Dendritic cell treated with granulocyte-macrophage colony-stimulating factor and Interleukin-4, amounts not matched to agents 40 ng/mL and 50 ng/mL, for 4 days (primary cell): ENCODE measurements around the gene SMU1.

ENCODE experiments used
- H3K27ac Mint-ChIP-seq: one replicate; pipeline ENCODE4 v1.8.0; 2022; ENCODE audit warnings: mild to moderate bottlenecking, mixed read lengths
- H3K27me3 Mint-ChIP-seq: one replicate; pipeline ENCODE4 v1.8.0; 2022; ENCODE audit warnings: mild to moderate bottlenecking, mixed read lengths
- H3K36me3 Mint-ChIP-seq: one replicate; pipeline ENCODE4 v1.8.0; 2022; ENCODE audit warnings: low read depth, mixed read lengths
- H3K4me1 Mint-ChIP-seq: one replicate; pipeline ENCODE4 v1.8.0; 2022; ENCODE audit warnings: low read depth, mixed read lengths
- H3K4me3 Mint-ChIP-seq: one replicate; pipeline ENCODE4 v1.8.0; 2022; ENCODE audit warnings: mild to moderate bottlenecking, moderate library complexity, mixed read lengths
- H3K9me3 Mint-ChIP-seq: one replicate; pipeline ENCODE4 v1.8.0; 2022; ENCODE audit warnings: mixed read lengths
- intact Hi-C: fragments of 100-400 bp; cut with micrococcal nuclease; formaldehyde crosslinking; loops from one replicate; pipeline ENCODE4 v1.15.0; 2022

The SMU1 gene

GRCh38 chr9:33110686-33111085, 34.2 kb upstream of the SMU1 start:
- H3K4me3 Mint-ChIP-seq: no peak overlapping the region
- peaks cover 21% of the 10 kb centered on the region for H3K4me1 Mint-ChIP-seq
- peaks cover 75% of the 10 kb centered on the region for H3K36me3 Mint-ChIP-seq
- no peaks in the 10 kb centered on the region for H3K9me3 Mint-ChIP-seq
- intact Hi-C loops: no loop called here
- H3K27ac Mint-ChIP-seq: no peak overlapping the region
- no peaks in the 10 kb centered on the region for H3K27me3 Mint-ChIP-seq

- Mint-ChIP-seq H3K36me3 (peaks cover 69% of the 10 kb centered on the region), H3K4me3 (no peak overlapping the region), H3K9me3 (no peaks in the 10 kb centered on the region), H3K4me1 (peaks cover 21% of the 10 kb centered on the region), H3K27ac (no peak overlapping the region), H3K27me3 (no peaks in the 10 kb centered on the region)
- intact Hi-C loops: no loop called here
Observed at GRCh38 chr9:33109850-33110595, 33.5 kb upstream of the SMU1 start.

- Mint-ChIP-seq H3K4me3 (no peak overlapping the region), H3K4me1 (peaks cover 21% of the 10 kb centered on the region), H3K27ac (no peak overlapping the region), H3K36me3 (peaks cover 66% of the 10 kb centered on the region), H3K9me3 (no peaks in the 10 kb centered on the region), H3K27me3 (no peaks in the 10 kb centered on the region)
- intact Hi-C loops: no loop called here
Observed at GRCh38 chr9:33109097-33109496, 32.6 kb upstream of the SMU1 start.

DNA sequence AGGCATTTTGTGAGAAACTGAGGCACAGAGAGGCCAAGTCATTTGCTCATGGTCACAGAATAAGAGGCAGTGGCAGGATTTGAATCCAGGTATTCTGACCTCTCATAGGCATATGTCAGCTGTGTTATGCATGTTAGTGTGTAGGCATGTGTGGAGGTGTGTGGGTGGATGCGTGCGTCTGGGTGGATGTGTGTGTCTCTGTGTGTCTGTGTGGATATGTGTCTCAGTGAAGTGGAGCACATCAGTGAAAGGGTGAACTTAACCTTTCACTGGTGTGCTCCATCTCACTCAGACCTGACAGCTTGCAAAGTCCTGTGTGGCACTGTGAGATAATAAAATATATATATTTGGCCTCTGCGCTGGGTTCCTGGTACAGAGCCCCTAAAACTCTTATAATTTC, 32.0 kb upstream of the SMU1 start:
- Mint-ChIP-seq H3K27ac (no peak overlapping the region), H3K9me3 (no peaks in the 10 kb centered on the region), H3K4me1 (peaks cover 21% of the 10 kb centered on the region), H3K27me3 (no peaks in the 10 kb centered on the region), H3K4me3 (no peak overlapping the region), H3K36me3 (peaks cover 60% of the 10 kb centered on the region)
- intact Hi-C loops: no loop called here

DNA sequence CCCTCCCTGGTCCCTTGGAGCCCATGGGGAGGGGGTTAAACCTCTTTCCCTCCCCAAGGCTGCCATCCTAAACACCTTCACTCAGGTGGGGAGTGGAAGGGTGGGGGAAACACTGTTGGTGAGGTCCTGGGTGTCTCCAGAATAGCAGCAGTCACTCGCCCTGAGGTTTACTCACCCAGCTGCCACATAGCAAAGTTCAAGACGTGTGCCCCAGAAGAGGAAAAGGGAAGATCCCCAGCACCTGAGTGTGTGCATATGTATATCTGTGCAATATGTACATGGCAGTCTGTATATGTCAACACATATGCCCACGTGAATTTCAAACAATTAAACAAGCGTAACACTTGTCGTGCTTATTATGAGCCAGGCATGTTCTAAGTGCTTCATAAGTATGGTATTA, 31.3 kb upstream of the SMU1 start:
- Mint-ChIP-seq H3K27ac (no peak overlapping the region), H3K4me3 (no peak overlapping the region), H3K9me3 (no peaks in the 10 kb centered on the region), H3K27me3 (no peaks in the 10 kb centered on the region), H3K4me1 (peaks cover 21% of the 10 kb centered on the region), H3K36me3 (peaks cover 53% of the 10 kb centered on the region)
- intact Hi-C loops: no loop called here

DNA sequence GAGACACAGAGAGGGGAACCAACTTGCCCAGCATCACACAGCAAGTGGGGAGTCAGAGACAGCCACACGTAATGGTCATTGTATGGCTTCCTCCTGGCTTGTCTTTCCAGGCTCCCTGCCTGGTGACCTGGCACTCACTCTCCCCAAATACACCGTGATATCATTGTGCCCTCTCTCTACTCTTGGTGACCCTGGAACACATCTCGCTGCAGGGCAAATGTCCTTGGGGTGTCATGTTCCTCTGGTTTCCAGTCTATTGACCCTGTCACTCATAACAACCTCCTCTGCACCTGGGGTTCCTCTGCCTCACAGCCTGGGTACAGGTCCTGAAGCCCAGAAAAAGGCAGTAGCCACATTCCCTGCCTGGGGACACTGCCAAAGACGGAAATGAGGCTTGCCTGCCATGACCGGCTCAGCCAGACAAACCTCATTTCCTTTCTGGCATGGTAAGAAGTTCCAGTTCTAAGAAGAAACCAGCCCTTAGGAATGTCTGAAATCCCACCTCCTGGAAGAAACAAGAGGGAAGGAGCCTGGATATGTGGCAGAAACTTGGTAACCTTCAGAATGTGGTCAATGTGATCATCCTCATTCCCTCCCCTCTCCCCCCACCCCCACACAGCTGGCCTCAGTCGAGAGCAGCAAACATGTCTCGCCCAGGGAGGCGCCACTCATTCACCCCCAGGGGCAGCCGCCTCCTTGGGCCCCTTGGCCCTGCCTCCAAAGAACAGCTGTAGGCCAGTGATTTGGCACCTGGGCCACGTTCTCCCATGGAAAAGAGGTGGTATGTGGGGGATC, 30.6 kb upstream of the SMU1 start:
- Mint-ChIP-seq H3K4me3 (no peak overlapping the region), H3K4me1 (peaks cover 20% of the 10 kb centered on the region), H3K36me3 (peaks cover 51% of the 10 kb centered on the region), H3K9me3 (no peaks in the 10 kb centered on the region), H3K27ac (peak overlapping the region; percentile 1), H3K27me3 (no peaks in the 10 kb centered on the region)
- intact Hi-C loops: no loop called here

DNA sequence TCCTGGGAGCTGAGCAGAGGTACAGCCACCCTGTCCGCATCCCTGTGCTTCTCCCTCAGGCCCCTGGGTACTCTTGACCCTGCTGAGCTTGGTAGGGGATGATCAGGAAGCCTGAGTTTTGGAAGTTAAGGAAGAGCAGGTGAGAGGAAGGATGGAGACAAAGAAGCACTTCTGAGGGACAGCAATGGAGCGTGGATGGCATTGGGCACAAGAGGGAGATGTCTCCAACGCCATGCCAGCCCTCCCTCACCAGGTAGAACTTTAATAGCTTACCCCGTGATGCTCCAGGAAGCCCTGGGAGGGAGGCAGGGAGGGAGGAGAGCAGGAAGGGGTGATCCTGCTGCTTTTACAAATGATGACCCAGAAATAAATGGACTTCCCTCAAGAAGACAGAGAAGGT, 29.9 kb upstream of the SMU1 start:
- peak overlapping the region; percentile 1 for H3K27ac Mint-ChIP-seq
- H3K9me3 Mint-ChIP-seq: no peaks in the 10 kb centered on the region
- intact Hi-C loops: no loop called here
- H3K4me1 Mint-ChIP-seq: peaks cover 16% of the 10 kb centered on the region
- H3K36me3 Mint-ChIP-seq: peaks cover 47% of the 10 kb centered on the region
- no peak overlapping the region for H3K4me3 Mint-ChIP-seq
- no peaks in the 10 kb centered on the region for H3K27me3 Mint-ChIP-seq

GRCh38 chr9:33105959-33106358, 29.5 kb upstream of the SMU1 start:
- intact Hi-C loops: no loop called here
- Mint-ChIP-seq H3K27me3 (peaks cover 1% of the 10 kb centered on the region), H3K27ac (peak overlapping the region; percentile 1), H3K9me3 (no peaks in the 10 kb centered on the region), H3K36me3 (peaks cover 43% of the 10 kb centered on the region), H3K4me1 (peaks cover 16% of the 10 kb centered on the region), H3K4me3 (no peak overlapping the region)

GRCh38 chr9:33105504-33105903, 29.0 kb upstream of the SMU1 start:
- Mint-ChIP-seq H3K4me3 (no peak overlapping the region), H3K4me1 (peaks cover 16% of the 10 kb centered on the region), H3K27ac (no peak overlapping the region), H3K27me3 (peaks cover 1% of the 10 kb centered on the region), H3K36me3 (peaks cover 39% of the 10 kb centered on the region), H3K9me3 (no peaks in the 10 kb centered on the region)
- intact Hi-C loops: no loop called here

DNA sequence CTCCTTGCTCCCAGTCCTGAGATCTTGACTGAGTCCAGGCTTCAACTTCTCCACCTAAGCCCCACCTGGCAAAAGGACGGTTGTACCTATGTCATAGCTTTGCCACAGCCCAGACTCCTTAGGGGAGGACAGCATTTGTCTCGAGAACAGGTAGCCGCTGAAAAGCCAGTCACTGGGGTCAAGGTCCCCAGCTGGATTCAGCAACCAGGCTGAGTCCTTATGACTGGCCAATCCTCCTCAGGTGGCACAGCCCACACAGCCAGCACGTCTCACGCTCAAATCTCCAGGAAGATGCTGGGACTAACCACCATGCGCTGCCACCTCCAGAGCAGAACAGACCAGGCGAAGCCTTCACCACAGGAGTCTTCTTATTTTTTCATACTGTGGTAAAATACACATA, 27.9 kb upstream of the SMU1 start:
- H3K36me3 Mint-ChIP-seq: peaks cover 28% of the 10 kb centered on the region
- intact Hi-C loops: no loop called here
- H3K4me3 Mint-ChIP-seq: no peak overlapping the region
- H3K27me3 Mint-ChIP-seq: peaks cover 1% of the 10 kb centered on the region
- peak overlapping the region; percentile 36 for H3K27ac Mint-ChIP-seq
- H3K9me3 Mint-ChIP-seq: no peaks in the 10 kb centered on the region
- H3K4me1 Mint-ChIP-seq: peaks cover 16% of the 10 kb centered on the region

DNA sequence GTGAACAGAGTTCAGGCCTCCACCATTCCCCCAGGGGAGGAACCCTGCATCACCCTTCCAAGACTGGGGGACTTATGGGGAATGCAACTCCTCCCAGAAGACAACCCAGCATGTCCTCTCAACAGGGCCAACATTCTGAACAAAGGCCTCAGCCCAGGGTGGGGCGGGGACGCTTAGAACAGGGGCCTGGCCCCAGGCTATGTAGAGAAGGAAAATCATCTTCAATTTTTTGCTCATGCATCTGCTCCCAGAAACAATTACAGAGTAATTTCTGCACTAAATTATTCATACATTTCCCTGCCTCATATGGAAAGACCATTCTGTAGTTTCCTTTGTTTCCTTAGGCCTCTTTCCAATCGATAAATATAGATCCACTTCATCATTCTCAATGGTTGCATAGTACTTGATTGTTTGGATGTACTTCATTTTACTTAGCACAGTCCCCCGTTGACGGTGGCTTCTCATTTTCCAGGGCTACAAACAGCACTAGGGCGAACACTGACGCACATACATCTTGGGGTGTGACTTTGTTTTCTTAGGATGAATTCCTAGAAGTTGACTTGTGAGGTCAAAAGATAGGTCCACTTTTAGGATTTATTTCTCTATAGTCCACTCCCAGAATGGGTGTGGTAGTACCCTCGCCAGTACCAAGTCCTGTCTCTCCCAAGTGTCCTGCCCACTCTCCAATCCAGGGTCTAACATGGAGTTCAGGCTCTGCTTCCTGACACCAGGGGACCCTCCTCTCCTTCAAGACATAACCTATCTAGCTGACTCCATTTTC, 27.2 kb upstream of the SMU1 start:
- intact Hi-C loops: no loop called here
- H3K4me1 Mint-ChIP-seq: peaks cover 16% of the 10 kb centered on the region
- no peaks in the 10 kb centered on the region for H3K9me3 Mint-ChIP-seq
- H3K36me3 Mint-ChIP-seq: peaks cover 20% of the 10 kb centered on the region
- peak overlapping the region; percentile 36 for H3K27ac Mint-ChIP-seq
- H3K27me3 Mint-ChIP-seq: peaks cover 1% of the 10 kb centered on the region
- H3K4me3 Mint-ChIP-seq: no peak overlapping the region

- H3K4me1 Mint-ChIP-seq: peaks cover 16% of the 10 kb centered on the region
- no peak overlapping the region for H3K4me3 Mint-ChIP-seq
- H3K36me3 Mint-ChIP-seq: peaks cover 15% of the 10 kb centered on the region
- intact Hi-C loops: no loop called here
- no peak overlapping the region for H3K27ac Mint-ChIP-seq
- H3K27me3 Mint-ChIP-seq: peaks cover 1% of the 10 kb centered on the region
- H3K9me3 Mint-ChIP-seq: no peaks in the 10 kb centered on the region
Observed at GRCh38 chr9:33102551-33103210, 26.2 kb upstream of the SMU1 start.

DNA sequence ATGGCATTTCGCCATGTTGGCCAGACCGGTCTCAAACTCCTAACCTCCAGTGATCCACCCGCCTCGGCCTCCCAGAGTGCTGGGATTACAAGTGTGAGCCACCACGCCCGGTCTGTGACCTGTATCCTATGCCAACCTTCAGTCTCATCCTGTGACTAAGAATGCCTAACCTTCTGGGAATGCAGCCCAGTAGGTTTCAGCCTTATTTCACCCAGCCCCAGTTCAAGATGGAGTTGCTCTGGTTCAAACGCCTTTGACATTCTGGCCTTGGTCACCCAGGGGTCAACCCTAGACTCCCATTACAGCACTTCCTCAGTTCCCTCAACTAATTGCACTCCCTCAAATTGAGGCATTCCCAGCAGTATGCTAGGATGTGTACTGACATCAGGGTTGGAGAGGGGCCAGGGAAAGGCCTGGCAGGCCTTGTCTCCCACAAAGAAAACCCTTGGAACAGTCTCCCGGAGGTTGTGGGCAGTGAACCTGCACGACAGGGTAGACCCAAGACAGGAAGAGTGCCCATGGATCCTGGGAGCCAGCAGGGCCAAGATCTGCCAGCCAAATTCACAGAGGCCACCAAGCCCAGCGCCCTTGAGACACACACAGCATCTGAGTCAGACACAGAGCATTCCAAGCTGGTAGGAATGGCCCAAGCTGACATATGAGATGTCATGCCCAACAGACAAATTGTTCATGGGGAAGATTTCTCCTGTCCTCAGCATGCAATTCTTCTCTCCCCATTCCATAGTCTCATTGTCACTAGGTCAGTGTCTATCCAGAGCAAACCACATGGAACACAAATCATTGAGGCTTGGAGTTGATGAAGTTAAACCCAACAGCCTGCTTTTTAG, 24.9 kb upstream of the SMU1 start:
- H3K27me3 Mint-ChIP-seq: peaks cover 1% of the 10 kb centered on the region
- H3K4me3 Mint-ChIP-seq: no peak overlapping the region
- peaks cover 3% of the 10 kb centered on the region for H3K4me1 Mint-ChIP-seq
- peaks cover 15% of the 10 kb centered on the region for H3K36me3 Mint-ChIP-seq
- intact Hi-C loops: no loop called here
- H3K27ac Mint-ChIP-seq: no peak overlapping the region
- no peaks in the 10 kb centered on the region for H3K9me3 Mint-ChIP-seq
